ENCODE measurements around the gene HELB. TPM values are rescaled to one million over a fixed set of nuclear protein-coding genes. Genes with fewer than 3 reads are reported as not detected.

HELB gene
- total RNA-seq, 3 donors from 2014 or later, result 4.0 to 11.1 (median 7.2) TPM

DNA sequence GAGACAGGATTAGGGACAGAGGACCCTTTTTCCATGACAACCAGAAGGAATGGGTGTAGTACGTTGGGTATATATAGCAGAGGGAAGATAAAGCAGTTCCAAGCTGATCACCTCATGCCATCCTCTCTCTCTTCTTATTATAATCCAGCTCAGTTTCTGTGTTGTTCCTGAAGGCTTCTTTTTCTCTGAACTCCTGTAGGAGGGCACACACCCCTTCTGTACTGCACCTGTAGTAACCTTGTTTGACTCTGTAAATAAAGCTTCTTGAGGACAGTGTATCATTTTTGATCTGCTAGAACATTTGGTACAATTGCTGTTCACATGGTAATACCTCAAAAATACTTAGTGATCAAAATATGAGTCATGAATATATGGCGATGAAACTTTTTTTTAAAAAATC lies 33.5 kb downstream of the HELB start:
- Histone ChIP-seq H3K36me3 (peaks cover 5% of the 10 kb centered on the region), H3K27me3 (no peaks in the 10 kb centered on the region), H3K9me3 (peaks cover 0 to 8% of the 10 kb centered on the region in 2 donors), H3K4me3 (no peak overlapping the region), H3K27ac (no peak overlapping the region), H3K4me1 (no peaks in the 10 kb centered on the region)
- intact Hi-C loops (cut with DNase I; ENCODE audit: low total_unique reads), result no loop called here
- no peak for DNase-seq (ENCODE audit: low spot score in 2 of 2)
- TF ChIP-seq POLR2A (IDR thresholded peaks at IDR 0.05) (no peak), POLR2AphosphoS5 (IDR thresholded peaks at IDR 0.05) (no peak)
- TF ChIP-seq, protein P1, sequence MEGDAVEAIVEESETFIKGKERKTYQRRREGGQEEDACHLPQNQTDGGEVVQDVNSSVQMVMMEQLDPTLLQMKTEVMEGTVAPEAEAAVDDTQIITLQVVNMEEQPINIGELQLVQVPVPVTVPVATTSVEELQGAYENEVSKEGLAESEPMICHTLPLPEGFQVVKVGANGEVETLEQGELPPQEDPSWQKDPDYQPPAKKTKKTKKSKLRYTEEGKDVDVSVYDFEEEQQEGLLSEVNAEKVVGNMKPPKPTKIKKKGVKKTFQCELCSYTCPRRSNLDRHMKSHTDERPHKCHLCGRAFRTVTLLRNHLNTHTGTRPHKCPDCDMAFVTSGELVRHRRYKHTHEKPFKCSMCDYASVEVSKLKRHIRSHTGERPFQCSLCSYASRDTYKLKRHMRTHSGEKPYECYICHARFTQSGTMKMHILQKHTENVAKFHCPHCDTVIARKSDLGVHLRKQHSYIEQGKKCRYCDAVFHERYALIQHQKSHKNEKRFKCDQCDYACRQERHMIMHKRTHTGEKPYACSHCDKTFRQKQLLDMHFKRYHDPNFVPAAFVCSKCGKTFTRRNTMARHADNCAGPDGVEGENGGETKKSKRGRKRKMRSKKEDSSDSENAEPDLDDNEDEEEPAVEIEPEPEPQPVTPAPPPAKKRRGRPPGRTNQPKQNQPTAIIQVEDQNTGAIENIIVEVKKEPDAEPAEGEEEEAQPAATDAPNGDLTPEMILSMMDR (IDR thresholded peaks at IDR 0.05), result no peak

DNA sequence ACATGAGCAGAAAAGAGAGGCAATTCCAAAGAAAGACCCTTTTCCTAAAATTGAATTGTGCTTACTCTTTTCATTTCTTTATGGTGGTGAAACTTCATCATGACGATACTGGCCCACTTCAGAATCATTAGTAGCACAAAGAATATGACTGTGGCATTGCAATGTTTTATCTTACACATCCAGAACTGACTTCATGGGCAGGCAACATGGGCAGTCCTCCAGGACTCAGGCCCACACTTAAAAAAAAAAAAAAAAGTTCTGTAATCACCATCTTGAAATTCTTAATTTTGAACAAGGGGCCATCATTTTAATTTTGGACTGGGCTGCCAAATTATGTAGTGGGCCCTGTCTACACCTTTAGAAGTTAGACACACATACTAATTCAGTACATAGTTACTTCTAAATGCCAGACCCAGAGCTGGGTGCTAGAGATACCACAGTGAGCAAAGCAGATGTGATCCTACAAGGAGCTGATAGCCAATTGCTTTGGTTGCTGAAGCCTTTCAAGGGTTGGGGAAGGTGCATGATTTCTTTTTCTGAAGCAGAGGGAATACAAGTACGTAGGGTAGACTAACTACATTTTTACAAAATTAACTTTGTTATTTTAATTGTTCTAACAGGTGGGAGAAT lies 35.2 kb downstream of the HELB start:
- no peak overlapping the region for H3K27ac ChIP-seq
- TF ChIP-seq POLR2A (IDR thresholded peaks at IDR 0.05) (no peak), POLR2AphosphoS5 (IDR thresholded peaks at IDR 0.05) (no peak)
- no peak overlapping the region for H3K4me3 ChIP-seq
- H3K27me3 ChIP-seq, result no peaks in the 10 kb centered on the region
- intact Hi-C loops (cut with DNase I; ENCODE audit: low total_unique reads), result no loop called here
- DNase-seq (ENCODE audit: low spot score in 2 of 2), result no peak
- peaks cover 5% of the 10 kb centered on the region for H3K36me3 ChIP-seq
- peaks cover 9 to 21% of the 10 kb centered on the region in 2 donors for H3K9me3 ChIP-seq
- no peaks in the 10 kb centered on the region for H3K4me1 ChIP-seq

DNA sequence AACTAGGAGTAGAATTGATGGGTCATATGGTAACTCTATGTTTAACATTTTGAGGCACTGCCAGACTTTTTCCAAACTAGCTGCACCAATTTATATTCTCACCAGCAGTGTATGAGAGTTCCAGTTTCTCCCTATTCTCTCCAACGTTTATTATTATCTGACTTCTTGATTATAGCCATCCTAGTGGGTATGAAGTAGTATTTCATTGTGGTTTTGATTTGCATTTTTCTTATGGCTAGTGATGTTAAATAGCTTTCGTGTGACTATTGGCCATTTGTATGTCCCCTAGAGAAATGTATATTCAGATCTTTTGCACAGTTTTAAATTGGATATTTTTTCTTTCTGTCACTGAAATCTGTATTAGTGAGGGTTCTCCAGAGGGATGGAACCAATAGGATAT lies 37.8 kb downstream of the HELB start:
- DNase-seq (ENCODE audit: low spot score in 2 of 2), result no peak
- peaks cover 12 to 21% of the 10 kb centered on the region in 2 donors for H3K9me3 ChIP-seq
- TF ChIP-seq POLR2A (IDR thresholded peaks at IDR 0.05), result no peak
- TF ChIP-seq, protein P1 (IDR thresholded peaks at IDR 0.05), result no peak
- intact Hi-C loops (cut with DNase I; ENCODE audit: low total_unique reads), result no loop called here
- peaks cover 5% of the 10 kb centered on the region for H3K36me3 ChIP-seq
- no peaks in the 10 kb centered on the region for H3K4me1 ChIP-seq
- H3K4me3 ChIP-seq, result no peak overlapping the region
- H3K27me3 ChIP-seq, result no peaks in the 10 kb centered on the region
- no peak overlapping the region for H3K27ac ChIP-seq

DNA sequence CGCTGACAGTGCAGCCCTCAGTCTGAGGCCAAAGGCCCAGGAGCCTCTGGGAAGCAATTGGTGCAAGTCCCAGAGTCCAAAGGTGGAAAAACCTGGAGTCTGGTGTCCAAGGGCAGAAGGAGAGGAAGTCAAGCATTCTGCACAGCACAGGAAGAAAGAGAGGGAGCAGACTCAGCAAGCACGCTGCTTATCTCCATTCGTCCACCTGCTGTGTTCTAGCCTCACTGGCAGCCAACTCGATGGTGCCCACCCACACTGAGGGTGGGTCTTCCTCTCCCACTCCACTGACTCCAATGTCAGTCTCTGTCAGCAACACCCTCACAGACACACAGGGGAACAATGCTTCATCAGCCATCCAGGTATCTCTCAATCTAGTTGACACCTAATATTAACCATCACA lies 38.8 kb downstream of the HELB start:
- no peak for DNase-seq (ENCODE audit: low spot score in 2 of 2)
- no peak for TF ChIP-seq POLR2AphosphoS5 (IDR thresholded peaks at IDR 0.05)
- TF ChIP-seq POLR2A (IDR thresholded peaks at IDR 0.05), result no peak
- H3K4me3 ChIP-seq, result no peak overlapping the region
- H3K27ac ChIP-seq, result no peak overlapping the region
- H3K9me3 ChIP-seq, result peaks cover 12 to 21% of the 10 kb centered on the region in 2 donors
- intact Hi-C loops (cut with DNase I; ENCODE audit: low total_unique reads), result no loop called here
- peaks cover 5% of the 10 kb centered on the region for H3K36me3 ChIP-seq
- H3K4me1 ChIP-seq, result no peaks in the 10 kb centered on the region
- no peaks in the 10 kb centered on the region for H3K27me3 ChIP-seq

DNA sequence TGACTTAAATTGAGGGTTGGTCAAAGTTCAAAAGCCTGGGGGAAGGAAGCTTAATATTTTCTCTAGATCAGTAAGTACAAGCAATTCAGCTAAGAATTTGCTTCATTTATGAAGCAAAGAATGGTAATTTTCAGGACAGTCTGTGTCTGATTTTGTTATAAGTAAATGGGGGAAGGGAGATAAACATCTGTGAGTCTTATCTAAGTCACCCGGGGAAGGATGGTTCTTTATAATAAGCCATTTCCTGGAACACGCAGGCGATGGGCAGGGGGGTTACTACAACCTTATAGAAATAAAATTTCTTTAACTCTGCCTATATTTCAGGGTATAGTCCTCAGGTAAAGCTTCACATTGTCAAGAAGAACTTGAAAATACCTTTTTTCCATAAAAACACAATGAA lies 42.9 kb downstream of the HELB start:
- H3K9me3 ChIP-seq, result peaks cover 12 to 15% of the 10 kb centered on the region in 2 donors
- DNase-seq (ENCODE audit: low spot score in 2 of 2), result no peak
- no peaks in the 10 kb centered on the region for H3K27me3 ChIP-seq
- intact Hi-C loops (cut with DNase I; ENCODE audit: low total_unique reads), result no loop called here
- no peak overlapping the region for H3K4me3 ChIP-seq
- no peaks in the 10 kb centered on the region for H3K4me1 ChIP-seq
- no peaks in the 10 kb centered on the region for H3K36me3 ChIP-seq
- TF ChIP-seq, protein P1 (IDR thresholded peaks at IDR 0.05), result no peak
- TF ChIP-seq POLR2A (IDR thresholded peaks at IDR 0.05), result no peak
- TF ChIP-seq POLR2AphosphoS5 (IDR thresholded peaks at IDR 0.05), result no peak
- H3K27ac ChIP-seq, result no peak overlapping the region

DNA sequence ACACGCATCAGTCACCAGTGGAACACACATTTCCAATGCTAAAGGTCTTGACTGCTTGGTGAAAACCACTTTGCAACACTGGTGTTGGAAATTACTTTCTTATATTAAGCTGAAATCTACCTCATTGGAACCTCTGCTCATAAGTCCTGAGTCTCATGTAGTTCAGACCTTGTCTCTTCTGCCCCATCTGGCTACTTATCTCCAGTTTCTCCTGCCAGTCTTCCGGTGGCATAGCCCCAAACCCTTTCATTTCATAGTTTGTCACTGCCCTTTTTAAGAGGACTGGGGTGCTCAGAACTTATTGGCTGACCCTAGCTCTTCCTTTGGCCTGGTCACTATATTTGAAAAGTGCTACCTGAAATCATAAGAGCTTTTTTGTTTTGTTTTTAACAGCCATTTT lies 43.7 kb downstream of the HELB start:
- H3K27ac ChIP-seq, result no peak overlapping the region
- no peak overlapping the region for H3K4me3 ChIP-seq
- H3K9me3 ChIP-seq, result peaks cover 12% of the 10 kb centered on the region in 2 donors
- intact Hi-C loops (cut with DNase I; ENCODE audit: low total_unique reads), result no loop called here
- no peaks in the 10 kb centered on the region for H3K4me1 ChIP-seq
- no peak for TF ChIP-seq POLR2A (IDR thresholded peaks at IDR 0.05)
- no peak for TF ChIP-seq POLR2AphosphoS5 (IDR thresholded peaks at IDR 0.05)
- TF ChIP-seq, protein P1 (IDR thresholded peaks at IDR 0.05), result no peak
- no peak for DNase-seq (ENCODE audit: low spot score in 2 of 2)
- H3K27me3 ChIP-seq, result no peaks in the 10 kb centered on the region
- H3K36me3 ChIP-seq, result no peaks in the 10 kb centered on the region
